GM23338 (cell line): Measurements from ENCODE around the gene ATP4A. TPM values are rescaled to one million over a fixed set of nuclear protein-coding genes. Genes with fewer than 3 reads are reported as not detected.

ENCODE experiments used
- ATAC-seq: fragments of 200-7000 bp; cut with Tn5 transposase; 3 replicates; pipeline ENCODE4 v1.9.1; 2020
- DNase-seq: peaks from one replicate; pipeline ENCODE4 v3.0.0-alpha.2; 2015; ENCODE audit warnings: low spot score
- H2AFZ ChIP-seq: fragments of 200-600 bp; sonication (generic); 2 replicates; pipeline ENCODE4 v1.8.0; 2016; ENCODE audit warnings: antibody characterized with exemption, mild to moderate bottlenecking, moderate library complexity
- H3F3A ChIP-seq: fragments of 200-600 bp; sonication (generic); replicated peaks from 2 replicates; pipeline ENCODE4 v1.8.0; 2017; ENCODE audit warnings: antibody characterized with exemption, mixed run types, low read depth
- H3K27ac ChIP-seq: fragments of 200-600 bp; sonication (generic); 2 replicates; pipeline ENCODE4 v1.6.1; 2016; ENCODE audit warnings: low read depth
- H3K27me3 ChIP-seq: fragments of 200-600 bp; sonication (generic); 2 replicates; pipeline ENCODE4 v1.8.0; 2016; ENCODE audit warnings: mild to moderate bottlenecking, mixed run types, moderate library complexity; ENCODE audit not compliant: insufficient read depth
- H3K36me3 ChIP-seq: fragments of 200-600 bp; sonication (generic); 2 replicates; pipeline ENCODE4 v1.8.0; 2016; ENCODE audit warnings: mild to moderate bottlenecking; ENCODE audit not compliant: insufficient read depth
- H3K4me1 ChIP-seq: fragments of 200-600 bp; sonication (generic); 2 replicates; pipeline ENCODE4 v1.8.0; 2016; ENCODE audit warnings: mild to moderate bottlenecking, moderate library complexity; ENCODE audit not compliant: insufficient read depth
- H3K4me2 ChIP-seq: fragments of 200-600 bp; sonication (generic); 2 replicates; pipeline ENCODE4 v1.7.1; 2017; ENCODE audit warnings: mixed run types
- H3K4me3 ChIP-seq: fragments of 200-600 bp; sonication (generic); 2 replicates; pipeline ENCODE4 v1.6.1; 2016; ENCODE audit warnings: mixed run types
- H3K79me2 ChIP-seq: fragments of 200-600 bp; sonication (generic); replicated peaks from 2 replicates; pipeline ENCODE4 v1.8.0; 2017; ENCODE audit warnings: mild to moderate bottlenecking; ENCODE audit not compliant: insufficient read depth
- H3K9me2 ChIP-seq: fragments of 200-600 bp; sonication (generic); 2 replicates; pipeline ENCODE4 v1.8.0; 2017; ENCODE audit not compliant: insufficient read depth
- H4K20me1 ChIP-seq: fragments of 200-600 bp; sonication (generic); replicated peaks from 2 replicates; pipeline ENCODE4 v1.8.0; 2017; ENCODE audit warnings: mild to moderate bottlenecking; ENCODE audit not compliant: insufficient read depth
- H3K27ac Mint-ChIP-seq: 2 replicates; pipeline ENCODE4 v1.8.0; 2020; ENCODE audit warnings: inconsistent platforms, mild to moderate bottlenecking, moderate library complexity, mixed read lengths
- H3K27me3 Mint-ChIP-seq: 3 replicates; pipeline ENCODE4 v1.8.0; 2022; ENCODE audit warnings: low read depth, mild to moderate bottlenecking, moderate library complexity, mixed read lengths, inconsistent platforms; ENCODE audit not compliant: insufficient read depth, poor library complexity
- H3K36me3 Mint-ChIP-seq: 3 replicates; pipeline ENCODE4 v1.8.0; 2021; ENCODE audit warnings: low read depth, mild to moderate bottlenecking, inconsistent platforms, moderate library complexity, mixed read lengths
- H3K4me1 Mint-ChIP-seq: 3 replicates; pipeline ENCODE4 v1.8.0; 2020; ENCODE audit warnings: mild to moderate bottlenecking, inconsistent platforms, mixed read lengths
- H3K4me3 Mint-ChIP-seq: 3 replicates; pipeline ENCODE4 v1.8.0; 2021; ENCODE audit warnings: moderate library complexity, mild to moderate bottlenecking, inconsistent platforms, mixed read lengths
- H3K9me3 Mint-ChIP-seq: 3 replicates; pipeline ENCODE4 v1.8.0; 2020; ENCODE audit warnings: moderate library complexity, mild to moderate bottlenecking, inconsistent platforms, mixed read lengths
- CREB1 ChIP-seq: fragments of 250-450 bp; sonication (Bioruptor Pico); IDR thresholded peaks from 2 replicates; pipeline ENCODE4 v1.5.0; 2020; ENCODE audit warnings: low read depth, mild to moderate bottlenecking, moderate library complexity
- EZH2 ChIP-seq: fragments of 200-600 bp; sonication (generic); IDR thresholded peaks from one replicate; pipeline ENCODE4 v1.8.0; 2017; ENCODE audit warnings: antibody characterized with exemption, mild to moderate bottlenecking, low read depth; ENCODE audit not compliant: unreplicated experiment
- EZH2phosphoT487 ChIP-seq: fragments of 200-600 bp; sonication (generic); IDR thresholded peaks from one replicate; pipeline ENCODE4 v1.8.1; 2018; ENCODE audit warnings: antibody characterized with exemption; ENCODE audit not compliant: unreplicated experiment
- POLR2AphosphoS5 ChIP-seq: IDR thresholded peaks from 2 replicates; pipeline ENCODE4 v1.6.1; 2016; ENCODE audit warnings: antibody characterized with exemption, low read depth
- polyA plus RNA-seq: library from polyadenylated mRNA; unstranded; fragments of >200 nt; fragmentation: Nextera tagmentation; extraction: Ambion mirVana; gene quantifications from 2 replicates; pipeline ENCODE4 v1.2.1, GENCODE V29; 2016
- total RNA-seq: library from RNA; depleted of rRNA; stranded (reverse); fragments of >200 nt; shearing (Covaris generic); gene quantifications from 2 replicates; pipeline ENCODE4 v1.2.3, GENCODE V29; 2014
- TF ChIP-seq, protein P1 (sequence below): fragments of 250-450 bp; sonication (Bioruptor Pico); IDR thresholded peaks from 2 replicates; pipeline ENCODE4 v1.5.0; 2020; ENCODE audit warnings: mild to moderate bottlenecking, moderate library complexity
- TF ChIP-seq, protein P2 (sequence below), 2 experiments: fragments of 200-600 bp in 1 of 2; sonication (generic) in 1 of 2; conservative IDR thresholded peaks; 2 replicates each; pipeline versions ENCODE4 v1.5.1 to v1.6.1; 2016 to 2017; ENCODE audit warnings: antibody characterized with exemption in 2 of 2, low read depth in 2 of 2, mild to moderate bottlenecking in 2 of 2, moderate library complexity in 1 of 2

ATP4A gene
- total and polyA plus RNA-seq, 2 experiments from 2014 or later: 0.61 to 0.63 TPM

DNA sequence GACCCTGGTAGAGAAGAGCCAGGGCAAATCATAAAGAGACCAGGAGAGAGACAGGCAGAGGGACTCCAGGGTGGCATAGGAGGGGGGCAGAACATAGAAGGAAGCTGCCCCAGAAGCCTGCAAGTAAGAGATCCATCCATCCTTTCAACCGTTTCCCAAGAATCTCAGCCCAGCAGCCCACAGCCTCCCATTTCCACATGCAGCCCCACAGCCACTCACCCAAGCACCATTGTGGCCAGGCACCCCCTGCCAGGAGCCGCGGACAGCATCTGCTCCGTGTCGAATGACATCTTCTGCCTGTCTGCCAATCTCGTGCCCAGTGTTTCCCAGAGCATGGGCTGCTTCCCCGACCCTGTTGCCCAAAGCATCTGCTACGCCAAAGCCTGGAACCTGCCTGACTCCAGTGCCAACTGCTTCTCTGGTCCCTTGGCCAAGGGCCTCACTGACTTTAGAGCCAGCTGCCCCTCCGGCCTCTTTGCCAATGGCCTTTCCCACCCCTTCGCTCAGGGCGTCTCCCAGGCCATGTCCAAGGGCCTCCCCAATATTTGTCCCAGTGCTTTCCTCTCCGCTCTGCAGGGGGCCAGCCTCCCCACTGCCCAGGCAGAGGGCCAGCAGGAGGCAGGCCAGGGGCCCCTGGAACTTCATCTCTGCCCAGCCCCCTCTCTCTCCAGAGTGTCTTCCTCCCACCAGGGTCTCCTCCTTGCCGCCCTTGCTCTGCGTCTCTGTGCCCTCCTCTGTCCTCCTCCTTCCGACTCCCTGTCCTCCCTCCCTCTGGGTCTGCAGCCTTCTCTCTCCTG, 50.4 kb downstream of the ATP4A start (continued):
- TF ChIP-seq, protein P1, sequence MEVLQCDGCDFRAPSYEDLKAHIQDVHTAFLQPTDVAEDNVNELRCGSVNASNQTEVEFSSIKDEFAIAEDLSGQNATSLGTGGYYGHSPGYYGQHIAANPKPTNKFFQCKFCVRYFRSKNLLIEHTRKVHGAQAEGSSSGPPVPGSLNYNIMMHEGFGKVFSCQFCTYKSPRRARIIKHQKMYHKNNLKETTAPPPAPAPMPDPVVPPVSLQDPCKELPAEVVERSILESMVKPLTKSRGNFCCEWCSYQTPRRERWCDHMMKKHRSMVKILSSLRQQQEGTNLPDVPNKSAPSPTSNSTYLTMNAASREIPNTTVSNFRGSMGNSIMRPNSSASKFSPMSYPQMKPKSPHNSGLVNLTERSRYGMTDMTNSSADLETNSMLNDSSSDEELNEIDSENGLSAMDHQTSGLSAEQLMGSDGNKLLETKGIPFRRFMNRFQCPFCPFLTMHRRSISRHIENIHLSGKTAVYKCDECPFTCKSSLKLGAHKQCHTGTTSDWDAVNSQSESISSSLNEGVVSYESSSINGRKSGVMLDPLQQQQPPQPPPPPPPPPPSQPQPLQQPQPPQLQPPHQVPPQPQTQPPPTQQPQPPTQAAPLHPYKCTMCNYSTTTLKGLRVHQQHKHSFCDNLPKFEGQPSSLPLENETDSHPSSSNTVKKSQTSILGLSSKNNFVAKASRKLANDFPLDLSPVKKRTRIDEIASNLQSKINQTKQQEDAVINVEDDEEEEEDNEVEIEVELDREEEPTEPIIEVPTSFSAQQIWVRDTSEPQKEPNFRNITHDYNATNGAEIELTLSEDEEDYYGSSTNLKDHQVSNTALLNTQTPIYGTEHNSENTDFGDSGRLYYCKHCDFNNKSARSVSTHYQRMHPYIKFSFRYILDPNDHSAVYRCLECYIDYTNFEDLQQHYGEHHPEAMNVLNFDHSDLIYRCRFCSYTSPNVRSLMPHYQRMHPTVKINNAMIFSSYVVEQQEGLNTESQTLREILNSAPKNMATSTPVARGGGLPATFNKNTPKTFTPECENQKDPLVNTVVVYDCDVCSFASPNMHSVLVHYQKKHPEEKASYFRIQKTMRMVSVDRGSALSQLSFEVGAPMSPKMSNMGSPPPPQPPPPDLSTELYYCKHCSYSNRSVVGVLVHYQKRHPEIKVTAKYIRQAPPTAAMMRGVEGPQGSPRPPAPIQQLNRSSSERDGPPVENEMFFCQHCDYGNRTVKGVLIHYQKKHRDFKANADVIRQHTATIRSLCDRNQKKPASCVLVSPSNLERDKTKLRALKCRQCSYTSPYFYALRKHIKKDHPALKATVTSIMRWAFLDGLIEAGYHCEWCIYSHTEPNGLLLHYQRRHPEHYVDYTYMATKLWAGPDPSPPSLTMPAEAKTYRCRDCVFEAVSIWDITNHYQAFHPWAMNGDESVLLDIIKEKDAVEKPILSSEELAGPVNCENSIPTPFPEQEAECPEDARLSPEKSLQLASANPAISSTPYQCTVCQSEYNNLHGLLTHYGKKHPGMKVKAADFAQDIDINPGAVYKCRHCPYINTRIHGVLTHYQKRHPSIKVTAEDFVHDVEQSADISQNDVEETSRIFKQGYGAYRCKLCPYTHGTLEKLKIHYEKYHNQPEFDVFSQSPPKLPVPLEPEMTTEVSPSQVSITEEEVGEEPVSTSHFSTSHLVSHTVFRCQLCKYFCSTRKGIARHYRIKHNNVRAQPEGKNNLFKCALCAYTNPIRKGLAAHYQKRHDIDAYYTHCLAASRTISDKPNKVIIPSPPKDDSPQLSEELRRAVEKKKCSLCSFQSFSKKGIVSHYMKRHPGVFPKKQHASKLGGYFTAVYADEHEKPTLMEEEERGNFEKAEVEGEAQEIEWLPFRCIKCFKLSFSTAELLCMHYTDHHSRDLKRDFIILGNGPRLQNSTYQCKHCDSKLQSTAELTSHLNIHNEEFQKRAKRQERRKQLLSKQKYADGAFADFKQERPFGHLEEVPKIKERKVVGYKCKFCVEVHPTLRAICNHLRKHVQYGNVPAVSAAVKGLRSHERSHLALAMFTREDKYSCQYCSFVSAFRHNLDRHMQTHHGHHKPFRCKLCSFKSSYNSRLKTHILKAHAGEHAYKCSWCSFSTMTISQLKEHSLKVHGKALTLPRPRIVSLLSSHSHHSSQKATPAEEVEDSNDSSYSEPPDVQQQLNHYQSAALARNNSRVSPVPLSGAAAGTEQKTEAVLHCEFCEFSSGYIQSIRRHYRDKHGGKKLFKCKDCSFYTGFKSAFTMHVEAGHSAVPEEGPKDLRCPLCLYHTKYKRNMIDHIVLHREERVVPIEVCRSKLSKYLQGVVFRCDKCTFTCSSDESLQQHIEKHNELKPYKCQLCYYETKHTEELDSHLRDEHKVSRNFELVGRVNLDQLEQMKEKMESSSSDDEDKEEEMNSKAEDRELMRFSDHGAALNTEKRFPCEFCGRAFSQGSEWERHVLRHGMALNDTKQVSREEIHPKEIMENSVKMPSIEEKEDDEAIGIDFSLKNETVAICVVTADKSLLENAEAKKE (CRISPR knock-in tag): no peak
- TF ChIP-seq EZH2: no peak
- no peak for TF ChIP-seq EZH2phosphoT487

DNA sequence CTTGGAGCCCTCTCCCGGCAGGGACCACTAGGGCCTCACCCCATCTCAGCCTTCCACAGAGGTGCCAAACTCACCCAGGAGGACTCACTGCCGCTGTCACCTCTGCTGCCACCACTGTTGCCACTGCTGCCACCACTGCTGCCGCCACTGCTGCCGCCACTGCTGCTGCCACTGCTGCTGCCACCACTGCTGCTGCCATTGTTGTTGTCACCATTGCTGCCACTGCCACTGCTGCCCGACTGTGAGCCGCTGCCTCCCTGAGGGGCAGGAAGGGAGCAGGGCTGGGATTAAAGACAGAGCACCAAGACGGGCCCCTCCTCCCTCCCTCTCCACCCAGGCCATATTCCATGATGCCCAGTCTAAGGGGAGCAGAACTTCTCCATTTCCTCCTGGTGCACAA, 52.1 kb downstream of the ATP4A start:
- H3K27me3 ChIP-seq: peaks cover 2% of the 10 kb centered on the region; the same call in 1 of the 2 replicates
- ATAC-seq (no peak), DNase-seq (no peak)
- Mint-ChIP-seq H3K27me3 (peaks cover 10% of the 10 kb centered on the region), H3K36me3 (peaks cover 27% of the 10 kb centered on the region), H3K4me3 (no peak overlapping the region), H3K9me3 (no peaks in the 10 kb centered on the region; the same call in 1 of the 3 replicates), H3K4me1 (peaks cover 33% of the 10 kb centered on the region), H3K27ac (no peak overlapping the region)
- peaks cover 27% of the 10 kb centered on the region for H3K4me1 ChIP-seq
- H3K4me3 ChIP-seq: no peak overlapping the region
- no peak overlapping the region for H2AFZ ChIP-seq
- peaks cover 15% of the 10 kb centered on the region for H3K36me3 ChIP-seq
- no peak overlapping the region for H3K27ac ChIP-seq
- no peaks in the 10 kb centered on the region for H3K9me2 ChIP-seq
- peaks cover 31% of the 10 kb centered on the region for H3K79me2 ChIP-seq
- H3F3A ChIP-seq: 0 out of 2 replicates have a peak, but pooled peaks cover 3% of the 10 kb centered on the region
- H4K20me1 ChIP-seq: peaks cover 5% of the 10 kb centered on the region
- no peak overlapping the region for H3K4me2 ChIP-seq
- TF ChIP-seq, protein P2, sequence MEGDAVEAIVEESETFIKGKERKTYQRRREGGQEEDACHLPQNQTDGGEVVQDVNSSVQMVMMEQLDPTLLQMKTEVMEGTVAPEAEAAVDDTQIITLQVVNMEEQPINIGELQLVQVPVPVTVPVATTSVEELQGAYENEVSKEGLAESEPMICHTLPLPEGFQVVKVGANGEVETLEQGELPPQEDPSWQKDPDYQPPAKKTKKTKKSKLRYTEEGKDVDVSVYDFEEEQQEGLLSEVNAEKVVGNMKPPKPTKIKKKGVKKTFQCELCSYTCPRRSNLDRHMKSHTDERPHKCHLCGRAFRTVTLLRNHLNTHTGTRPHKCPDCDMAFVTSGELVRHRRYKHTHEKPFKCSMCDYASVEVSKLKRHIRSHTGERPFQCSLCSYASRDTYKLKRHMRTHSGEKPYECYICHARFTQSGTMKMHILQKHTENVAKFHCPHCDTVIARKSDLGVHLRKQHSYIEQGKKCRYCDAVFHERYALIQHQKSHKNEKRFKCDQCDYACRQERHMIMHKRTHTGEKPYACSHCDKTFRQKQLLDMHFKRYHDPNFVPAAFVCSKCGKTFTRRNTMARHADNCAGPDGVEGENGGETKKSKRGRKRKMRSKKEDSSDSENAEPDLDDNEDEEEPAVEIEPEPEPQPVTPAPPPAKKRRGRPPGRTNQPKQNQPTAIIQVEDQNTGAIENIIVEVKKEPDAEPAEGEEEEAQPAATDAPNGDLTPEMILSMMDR (conservative IDR thresholded peaks at IDR 0.05; ENCODE audit: low read depth in 2 of 2): no peak
- TF ChIP-seq CREB1 (CRISPR knock-in tag) (no peak), EZH2 (no peak), EZH2phosphoT487 (no peak), POLR2AphosphoS5 (no peak)
- TF ChIP-seq, protein P1 (CRISPR knock-in tag): no peak
